ENCODE data around the gene SINHCAF. TPM values are rescaled to one million over a fixed set of nuclear protein-coding genes. Genes with fewer than 3 reads are reported as not detected.

SINHCAF gene
- total RNA-seq, 3 donors from 2014 or later, result 176 to 209 (median 196) TPM

GRCh38 chr12:31322801-31323207, 3.1 kb downstream of the SINHCAF start:
- H3K4me1 Mint-ChIP-seq (ENCODE audit: low read depth), result peaks cover 59% of the 10 kb centered on the region
- peaks cover 5% of the 10 kb centered on the region for H3K36me3 Mint-ChIP-seq (ENCODE audit: insufficient read depth)
- peak overlapping the region; percentile 96 for H3K4me3 Mint-ChIP-seq
- DNase-seq, result no peak
- ATAC-seq, result no peak
- H3K27me3 Mint-ChIP-seq (ENCODE audit: low read depth), result no peaks in the 10 kb centered on the region
- no peaks in the 10 kb centered on the region for H3K9me3 Mint-ChIP-seq

- H3K4me1 Mint-ChIP-seq (ENCODE audit: low read depth), result peaks cover 67% of the 10 kb centered on the region
- peaks cover 5% of the 10 kb centered on the region for H3K36me3 Mint-ChIP-seq (ENCODE audit: insufficient read depth)
- no peak for DNase-seq
- ATAC-seq, result no peak
- no peaks in the 10 kb centered on the region for H3K9me3 Mint-ChIP-seq
- H3K4me3 Mint-ChIP-seq, result peak overlapping the region; percentile 65
- H3K27me3 Mint-ChIP-seq (ENCODE audit: low read depth), result no peaks in the 10 kb centered on the region
Measured at GRCh38 chr12:31321897-31322228, 4.1 kb downstream of the SINHCAF start.

- H3K27me3 Mint-ChIP-seq (ENCODE audit: low read depth), result no peaks in the 10 kb centered on the region
- H3K4me3 Mint-ChIP-seq, result peak overlapping the region; percentile 65
- peaks cover 66% of the 10 kb centered on the region for H3K4me1 Mint-ChIP-seq (ENCODE audit: low read depth)
- DNase-seq (no peak), ATAC-seq (no peak)
- no peaks in the 10 kb centered on the region for H3K9me3 Mint-ChIP-seq
- H3K36me3 Mint-ChIP-seq (ENCODE audit: insufficient read depth), result peaks cover 5% of the 10 kb centered on the region
Measured at GRCh38 chr12:31321186-31321896, 4.6 kb downstream of the SINHCAF start.

GRCh38 chr12:31318657-31319269, 7.2 kb downstream of the SINHCAF start:
- Mint-ChIP-seq H3K9me3 (no peaks in the 10 kb centered on the region), H3K4me1 (ENCODE audit: low read depth) (peaks cover 83% of the 10 kb centered on the region)

GRCh38 chr12:31317471-31318395, 8.2 kb downstream of the SINHCAF start:
- DNase-seq, result no peak
- peak; percentile 5 to 15 for ATAC-seq
- peak overlapping the region; percentile 88 for H3K4me3 Mint-ChIP-seq
- no peaks in the 10 kb centered on the region for H3K9me3 Mint-ChIP-seq
- no peaks in the 10 kb centered on the region for H3K27me3 Mint-ChIP-seq (ENCODE audit: low read depth)
- peaks cover 6% of the 10 kb centered on the region for H3K36me3 Mint-ChIP-seq (ENCODE audit: insufficient read depth)
- H3K4me1 Mint-ChIP-seq (ENCODE audit: low read depth), result peaks cover 80% of the 10 kb centered on the region

More at GRCh38 chr12:31318657-31319269, 7.2 kb downstream of the SINHCAF start:
- peak overlapping the region; percentile 88 for H3K4me3 Mint-ChIP-seq
- H3K27me3 Mint-ChIP-seq (ENCODE audit: low read depth), result no peaks in the 10 kb centered on the region
- ATAC-seq, result no peak
- DNase-seq, result no peak
- H3K36me3 Mint-ChIP-seq (ENCODE audit: insufficient read depth), result peaks cover 5% of the 10 kb centered on the region

GRCh38 chr12:31316891-31317290, 9.1 kb downstream of the SINHCAF start:
- no peaks in the 10 kb centered on the region for H3K9me3 Mint-ChIP-seq
- no peaks in the 10 kb centered on the region for H3K27me3 Mint-ChIP-seq (ENCODE audit: low read depth)
- no peak for DNase-seq
- H3K4me1 Mint-ChIP-seq (ENCODE audit: low read depth), result peaks cover 79% of the 10 kb centered on the region
- H3K4me3 Mint-ChIP-seq, result peak overlapping the region; percentile 88
- peaks cover 14% of the 10 kb centered on the region for H3K36me3 Mint-ChIP-seq (ENCODE audit: insufficient read depth)
- no peak for ATAC-seq

GRCh38 chr12:31315784-31316465, 10.0 kb downstream of the SINHCAF start:
- Mint-ChIP-seq H3K9me3 (no peaks in the 10 kb centered on the region), H3K4me1 (ENCODE audit: low read depth) (peaks cover 75% of the 10 kb centered on the region), H3K36me3 (ENCODE audit: insufficient read depth) (peaks cover 20% of the 10 kb centered on the region), H3K27me3 (ENCODE audit: low read depth) (no peaks in the 10 kb centered on the region), H3K4me3 (no peak overlapping the region)
- DNase-seq (no peak), ATAC-seq (no peak)

- peaks cover 3% of the 10 kb centered on the region for H3K9me3 Mint-ChIP-seq
- ATAC-seq (no peak), DNase-seq (no peak)
- H3K27me3 Mint-ChIP-seq (ENCODE audit: low read depth), result no peaks in the 10 kb centered on the region
- no peak overlapping the region for H3K4me3 Mint-ChIP-seq
- H3K4me1 Mint-ChIP-seq (ENCODE audit: low read depth), result peaks cover 70% of the 10 kb centered on the region
- peaks cover 25% of the 10 kb centered on the region for H3K36me3 Mint-ChIP-seq (ENCODE audit: insufficient read depth)
Measured at GRCh38 chr12:31315044-31315715, 10.8 kb downstream of the SINHCAF start.

- H3K4me1 Mint-ChIP-seq (ENCODE audit: low read depth), result peaks cover 50% of the 10 kb centered on the region
- ATAC-seq, result no peak
- H3K9me3 Mint-ChIP-seq, result peaks cover 4% of the 10 kb centered on the region
- no peaks in the 10 kb centered on the region for H3K27me3 Mint-ChIP-seq (ENCODE audit: low read depth)
- no peak for DNase-seq
- no peak overlapping the region for H3K4me3 Mint-ChIP-seq
- peaks cover 22% of the 10 kb centered on the region for H3K36me3 Mint-ChIP-seq (ENCODE audit: insufficient read depth)
Measured at GRCh38 chr12:31312431-31312830, 13.5 kb downstream of the SINHCAF start.

- no peaks in the 10 kb centered on the region for H3K27me3 Mint-ChIP-seq (ENCODE audit: low read depth)
- no peak overlapping the region for H3K4me3 Mint-ChIP-seq
- H3K4me1 Mint-ChIP-seq (ENCODE audit: low read depth), result peaks cover 46% of the 10 kb centered on the region
- DNase-seq (no peak), ATAC-seq (no peak)
- H3K9me3 Mint-ChIP-seq, result peaks cover 4% of the 10 kb centered on the region
- peaks cover 22% of the 10 kb centered on the region for H3K36me3 Mint-ChIP-seq (ENCODE audit: insufficient read depth)
Measured at GRCh38 chr12:31311634-31312258, 14.2 kb downstream of the SINHCAF start.

GRCh38 chr12:31310488-31310887, 15.5 kb downstream of the SINHCAF start:
- no peak for ATAC-seq
- Mint-ChIP-seq H3K9me3 (peaks cover 4% of the 10 kb centered on the region), H3K4me1 (ENCODE audit: low read depth) (peaks cover 51% of the 10 kb centered on the region), H3K36me3 (ENCODE audit: insufficient read depth) (peaks cover 26% of the 10 kb centered on the region), H3K27me3 (ENCODE audit: low read depth) (no peaks in the 10 kb centered on the region), H3K4me3 (no peak overlapping the region)
- DNase-seq, result no peak

GRCh38 chr12:31309279-31309678, 16.7 kb downstream of the SINHCAF start:
- Mint-ChIP-seq H3K9me3 (peaks cover 4% of the 10 kb centered on the region), H3K4me3 (no peak overlapping the region), H3K36me3 (ENCODE audit: insufficient read depth) (peaks cover 35% of the 10 kb centered on the region), H3K27me3 (ENCODE audit: low read depth) (no peaks in the 10 kb centered on the region), H3K4me1 (ENCODE audit: low read depth) (peaks cover 48% of the 10 kb centered on the region)
- DNase-seq (no peak), ATAC-seq (no peak)

GRCh38 chr12:31308116-31308515, 17.8 kb downstream of the SINHCAF start:
- DNase-seq (no peak), ATAC-seq (no peak)
- peaks cover 45% of the 10 kb centered on the region for H3K36me3 Mint-ChIP-seq (ENCODE audit: insufficient read depth)
- peaks cover 4% of the 10 kb centered on the region for H3K9me3 Mint-ChIP-seq
- H3K4me1 Mint-ChIP-seq (ENCODE audit: low read depth), result peaks cover 53% of the 10 kb centered on the region
- H3K27me3 Mint-ChIP-seq (ENCODE audit: low read depth), result no peaks in the 10 kb centered on the region
- H3K4me3 Mint-ChIP-seq, result no peak overlapping the region

All from activated T-cell treated with anti-CD3 and anti-CD28 coated beads, Interleukin-2, amount 50 U/mL, for 4 hours (primary cell).